Stimulated activated CD8-positive, alpha-beta memory T cell treated with anti-CD3 and anti-CD28 coated beads, Interleukin-4, amount 100 ng/mL, for 1 hour (primary cell): ENCODE measurements around the gene NFKBIA.
"Not testable (repeated sequence)": the region's sequence is repeated elsewhere in the genome, so short reads cannot be mapped to it uniquely, and the experiment has no call there.

Source experiments
- DNase-seq, 2 donors: peaks; one replicate each; pipeline ENCODE4 v3.0.0-alpha.2; 2020; ENCODE audit warnings: low read depth in 2 of 2, low spot score in 1 of 2

NFKBIA gene

GRCh38 chr14:35368583-35369392, 35.8 kb downstream of the NFKBIA start:
- no peak for DNase-seq

- DNase-seq = no peak
Measured at GRCh38 chr14:35368139-35368460, 36.4 kb downstream of the NFKBIA start.

GRCh38 chr14:35367056-35367372, 37.5 kb downstream of the NFKBIA start:
- DNase-seq = no peak

GRCh38 chr14:35366521-35366976, 38.0 kb downstream of the NFKBIA start:
- DNase-seq = no peak

- DNase-seq = no peak
Measured at GRCh38 chr14:35366056-35366451, 38.5 kb downstream of the NFKBIA start.

GRCh38 chr14:35365130-35366055, 39.2 kb downstream of the NFKBIA start:
- DNase-seq = peak in 1 of 2 donors; percentile 17

GRCh38 chr14:35362911-35363374, 41.6 kb downstream of the NFKBIA start:
- DNase-seq = no peak

- no peak for DNase-seq
Measured at GRCh38 chr14:35362450-35362849, 42.1 kb downstream of the NFKBIA start.

- DNase-seq = no peak
Measured at GRCh38 chr14:35361141-35361480, 43.4 kb downstream of the NFKBIA start.

GRCh38 chr14:35359655-35360054, 44.9 kb downstream of the NFKBIA start:
- not testable (repeated sequence) for DNase-seq

- DNase-seq = no peak
Measured at GRCh38 chr14:35355981-35356841, 48.3 kb downstream of the NFKBIA start.

- DNase-seq = not testable (repeated sequence)
Measured at GRCh38 chr14:35355235-35355634, 49.3 kb downstream of the NFKBIA start.

GRCh38 chr14:35353409-35354172, 51.0 kb downstream of the NFKBIA start:
- DNase-seq = no peak

- no peak for DNase-seq
Measured at GRCh38 chr14:35352274-35353233, 52.0 kb downstream of the NFKBIA start.

- DNase-seq = no peak
Measured at GRCh38 chr14:35351897-35352273, 52.7 kb downstream of the NFKBIA start.
